ENCODE data around the gene DHFR2. TPM values are rescaled to one million over a fixed set of nuclear protein-coding genes. Genes with fewer than 3 reads are reported as not detected.

The DHFR2 gene
- total RNA-seq, 2 experiments from 2014 or later = 0.74 to 0.75 TPM

DNA sequence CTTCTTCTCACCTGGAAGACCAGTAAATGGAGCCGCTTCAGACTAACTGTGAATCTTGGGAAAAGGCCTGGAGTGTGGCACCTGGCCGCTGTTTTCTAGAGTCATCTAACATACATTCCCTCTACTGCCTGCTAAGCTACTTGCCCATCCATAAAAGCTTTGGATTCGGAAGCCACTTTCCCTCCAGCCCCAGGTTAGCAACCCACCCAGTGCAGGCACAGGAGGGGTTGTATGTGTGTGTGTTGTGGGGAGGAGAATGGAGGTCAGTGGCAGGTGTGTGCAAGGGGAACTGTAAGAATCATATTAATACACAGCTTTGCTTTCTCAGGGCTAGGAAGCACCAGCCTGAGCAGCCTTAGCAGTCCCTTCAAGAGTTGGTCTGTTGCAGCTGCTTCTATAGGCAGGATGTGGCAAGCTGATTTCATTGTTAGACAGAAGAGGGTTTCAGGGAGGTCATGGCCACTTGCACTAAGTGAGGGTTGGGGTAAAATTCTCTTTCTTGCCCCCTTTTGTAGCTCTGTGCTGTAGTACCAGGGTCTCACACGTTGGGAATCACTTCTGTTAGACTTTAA lies 9.1 kb upstream of the DHFR2 start:
- ATAC-seq (ENCODE audit: poor library complexity) (peak; percentile 41), DNase-seq (no peak)
- intact Hi-C loops (cut with DNase I, micrococcal nuclease) = no loop called here
- Histone ChIP-seq H3K27ac (ENCODE audit: low read depth in 1 of 2, low read length in 2 of 2) (no peak overlapping the region), H3K4me1 (ENCODE audit: insufficient read depth, low read length) (no peaks in the 10 kb centered on the region), H3K27me3 (ENCODE audit: control insufficient read depth in 1 of 2, insufficient read depth in 2 of 2, low read length in 2 of 2) (no peaks in the 10 kb centered on the region), H3K36me3 (ENCODE audit: insufficient read depth, low read length) (peaks cover 33% of the 10 kb centered on the region), H3K9me3 (ENCODE audit: control insufficient read depth in 1 of 2, insufficient read depth in 1 of 2, low read length in 2 of 2) (peaks cover 0 to under 1% of the 10 kb centered on the region in 2 experiments), H3K4me3 (ENCODE audit: low read length) (no peak overlapping the region)
- no peak overlapping the region for H3K4me3 Mint-ChIP-seq
- ChIA-PET POLR2A (interaction anchor here (2.0 kb wide), 1 partner anchor 9 kb away, joined by 11 read pairs; the partner anchor contains the start of genes DHFR2 and NSUN3), CTCF (no interaction called here)
- peaks cover 84% of the 10 kb centered on the region for H3K4me1 Mint-ChIP-seq (ENCODE audit: low read depth)
- no peaks in the 10 kb centered on the region for H3K9me3 Mint-ChIP-seq
- peaks cover 91% of the 10 kb centered on the region for H3K36me3 Mint-ChIP-seq (ENCODE audit: low read depth)
- TF ChIP-seq, protein P1, sequence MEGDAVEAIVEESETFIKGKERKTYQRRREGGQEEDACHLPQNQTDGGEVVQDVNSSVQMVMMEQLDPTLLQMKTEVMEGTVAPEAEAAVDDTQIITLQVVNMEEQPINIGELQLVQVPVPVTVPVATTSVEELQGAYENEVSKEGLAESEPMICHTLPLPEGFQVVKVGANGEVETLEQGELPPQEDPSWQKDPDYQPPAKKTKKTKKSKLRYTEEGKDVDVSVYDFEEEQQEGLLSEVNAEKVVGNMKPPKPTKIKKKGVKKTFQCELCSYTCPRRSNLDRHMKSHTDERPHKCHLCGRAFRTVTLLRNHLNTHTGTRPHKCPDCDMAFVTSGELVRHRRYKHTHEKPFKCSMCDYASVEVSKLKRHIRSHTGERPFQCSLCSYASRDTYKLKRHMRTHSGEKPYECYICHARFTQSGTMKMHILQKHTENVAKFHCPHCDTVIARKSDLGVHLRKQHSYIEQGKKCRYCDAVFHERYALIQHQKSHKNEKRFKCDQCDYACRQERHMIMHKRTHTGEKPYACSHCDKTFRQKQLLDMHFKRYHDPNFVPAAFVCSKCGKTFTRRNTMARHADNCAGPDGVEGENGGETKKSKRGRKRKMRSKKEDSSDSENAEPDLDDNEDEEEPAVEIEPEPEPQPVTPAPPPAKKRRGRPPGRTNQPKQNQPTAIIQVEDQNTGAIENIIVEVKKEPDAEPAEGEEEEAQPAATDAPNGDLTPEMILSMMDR (IDR thresholded peaks at IDR 0.05) = no peak
- H3K27me3 Mint-ChIP-seq = no peaks in the 10 kb centered on the region
- H3K27ac Mint-ChIP-seq = no peak overlapping the region

DNA sequence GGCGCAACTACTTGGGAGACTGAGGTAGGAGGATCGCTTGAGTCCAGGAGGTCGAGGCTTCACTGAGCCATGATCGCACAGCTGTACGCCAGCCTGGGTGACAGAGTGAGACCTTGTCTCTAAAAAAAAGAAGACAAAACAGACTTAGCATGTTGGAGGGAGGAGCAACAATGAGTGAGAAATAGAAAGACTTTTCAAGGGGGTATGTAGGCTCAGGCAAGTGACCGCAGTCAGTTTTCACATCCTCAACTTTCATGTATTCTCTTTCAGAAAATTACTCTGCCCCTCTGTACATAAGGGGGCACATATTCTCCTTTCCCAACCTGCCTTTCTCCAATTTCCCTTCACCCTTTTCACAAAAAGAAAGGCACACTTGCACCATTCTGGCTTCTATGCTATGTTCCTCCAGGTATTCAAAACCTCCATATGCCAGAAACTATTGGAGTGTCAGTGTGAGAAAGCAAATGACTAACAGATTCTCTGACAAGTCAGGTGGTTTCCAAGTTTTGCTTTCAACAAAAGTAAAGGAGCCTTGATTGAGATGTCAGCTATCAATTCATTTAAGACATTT lies 7.7 kb upstream of the DHFR2 start:
- Mint-ChIP-seq H3K4me1 (ENCODE audit: low read depth) (peaks cover 85% of the 10 kb centered on the region), H3K36me3 (ENCODE audit: low read depth) (peaks cover 90% of the 10 kb centered on the region), H3K27me3 (no peaks in the 10 kb centered on the region), H3K27ac (no peak overlapping the region), H3K9me3 (no peaks in the 10 kb centered on the region), H3K4me3 (no peak overlapping the region)
- Histone ChIP-seq H3K9me3 (ENCODE audit: control insufficient read depth in 1 of 2, insufficient read depth in 1 of 2, low read length in 2 of 2) (no peaks in the 10 kb centered on the region), H3K27me3 (ENCODE audit: control insufficient read depth in 1 of 2, insufficient read depth in 2 of 2, low read length in 2 of 2) (no peaks in the 10 kb centered on the region), H3K4me3 (ENCODE audit: low read length) (no peak overlapping the region), H3K27ac (ENCODE audit: low read depth in 1 of 2, low read length in 2 of 2) (no peak overlapping the region), H3K36me3 (ENCODE audit: insufficient read depth, low read length) (peaks cover 34% of the 10 kb centered on the region), H3K4me1 (ENCODE audit: insufficient read depth, low read length) (no peaks in the 10 kb centered on the region)
- intact Hi-C loops (cut with DNase I, micrococcal nuclease) = no loop called here
- ChIA-PET POLR2A (interaction anchor here (1.1 to 2.0 kb wide), 2 partner anchors 8 to 91 kb away, joined by 4 to 11 read pairs; partner anchors contain the start of genes ARL13B, DHFR2 and NSUN3), CTCF (interaction anchor here (1.1 to 1.6 kb wide), 3 partner anchors 10 to 66 kb away, joined by 3 read pairs; no protein-coding TSS in a partner anchor)
- ATAC-seq (ENCODE audit: poor library complexity) (no peak), DNase-seq (no peak)
- TF ChIP-seq, protein P1 (IDR thresholded peaks at IDR 0.05) = no peak

DNA sequence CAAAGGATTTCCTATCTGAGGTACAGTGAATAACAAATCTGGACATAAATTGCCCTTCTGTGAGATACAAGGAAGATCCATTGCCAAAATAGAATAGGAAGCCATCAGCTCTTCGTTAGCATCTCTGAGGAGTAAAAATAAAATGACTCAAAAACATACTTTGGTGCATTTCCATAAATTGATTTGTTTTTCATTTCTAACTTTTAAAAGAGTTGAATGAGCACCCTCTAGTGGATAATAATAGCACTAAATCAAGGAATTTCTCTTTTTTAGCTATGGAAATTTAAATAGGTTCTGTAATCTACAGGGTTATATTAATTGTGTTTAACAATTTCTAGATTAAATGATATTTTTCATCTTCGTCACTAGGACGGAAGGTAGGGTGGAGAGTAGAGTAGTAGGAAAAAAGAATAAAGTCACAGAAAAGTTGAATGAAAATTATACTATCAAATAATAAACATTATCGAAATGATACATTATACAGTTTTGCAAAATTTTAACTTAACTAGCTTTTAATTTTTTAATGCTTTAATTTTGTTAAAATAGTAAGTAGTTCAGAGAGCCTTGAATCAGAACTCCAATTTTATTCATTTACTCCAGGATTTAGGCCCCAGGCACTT lies 6.6 kb upstream of the DHFR2 start:
- Histone ChIP-seq H3K36me3 (ENCODE audit: insufficient read depth, low read length) (peaks cover 32% of the 10 kb centered on the region), H3K4me3 (ENCODE audit: low read length) (no peak overlapping the region), H3K4me1 (ENCODE audit: insufficient read depth, low read length) (peaks cover 3% of the 10 kb centered on the region), H3K27ac (ENCODE audit: low read depth in 1 of 2, low read length in 2 of 2) (no peak overlapping the region), H3K9me3 (ENCODE audit: control insufficient read depth in 1 of 2, insufficient read depth in 1 of 2, low read length in 2 of 2) (no peaks in the 10 kb centered on the region), H3K27me3 (ENCODE audit: control insufficient read depth in 1 of 2, insufficient read depth in 2 of 2, low read length in 2 of 2) (no peaks in the 10 kb centered on the region)
- CTCF ChIA-PET = interaction anchor here (1.0 to 1.6 kb wide), 9 partner anchors 9 to 96 kb away, joined by 3 to 7 read pairs (median 3); partner anchors contain the start of genes ARL13B, PROS1 and STX19
- Mint-ChIP-seq H3K4me1 (ENCODE audit: low read depth) (peaks cover 85% of the 10 kb centered on the region), H3K36me3 (ENCODE audit: low read depth) (peaks cover 88% of the 10 kb centered on the region), H3K27me3 (no peaks in the 10 kb centered on the region), H3K4me3 (peak overlapping the region; percentile 17), H3K27ac (peak overlapping the region; percentile 29), H3K9me3 (no peaks in the 10 kb centered on the region)
- DNase-seq = peak in 2 of 14 experiments; percentile 29 to 47
- intact Hi-C loops (cut with DNase I, micrococcal nuclease) = loop anchor here (1.0 kb wide), 2 partner anchors 65 to 66 kb away; no protein-coding TSS in a partner anchor
- TF ChIP-seq, protein P1 (IDR thresholded peaks at IDR 0.05) = peak; percentile 70
- ATAC-seq (ENCODE audit: poor library complexity) = peak; percentile 43
- POLR2A ChIA-PET = interaction anchor here (1.1 kb wide), 1 partner anchor 90 kb away, joined by 4 read pairs; the partner anchor contains the start of gene ARL13B
